A549 treated with CpdA at 1 μM for 4 hours (cell line): ENCODE data around the gene ECT2. TPM values are rescaled to one million over a fixed set of nuclear protein-coding genes. Genes with fewer than 3 reads are reported as not detected.

Experiments used
- total RNA-seq: library from RNA; stranded (reverse); fragments of 200-300 nt; extraction: Qiagen RNA extraction; gene quantifications from 5 replicates; pipeline ENCODE4 v1.2.3, GENCODE V29; 2022; ENCODE audit warnings: low read depth

ECT2 gene, protein sequence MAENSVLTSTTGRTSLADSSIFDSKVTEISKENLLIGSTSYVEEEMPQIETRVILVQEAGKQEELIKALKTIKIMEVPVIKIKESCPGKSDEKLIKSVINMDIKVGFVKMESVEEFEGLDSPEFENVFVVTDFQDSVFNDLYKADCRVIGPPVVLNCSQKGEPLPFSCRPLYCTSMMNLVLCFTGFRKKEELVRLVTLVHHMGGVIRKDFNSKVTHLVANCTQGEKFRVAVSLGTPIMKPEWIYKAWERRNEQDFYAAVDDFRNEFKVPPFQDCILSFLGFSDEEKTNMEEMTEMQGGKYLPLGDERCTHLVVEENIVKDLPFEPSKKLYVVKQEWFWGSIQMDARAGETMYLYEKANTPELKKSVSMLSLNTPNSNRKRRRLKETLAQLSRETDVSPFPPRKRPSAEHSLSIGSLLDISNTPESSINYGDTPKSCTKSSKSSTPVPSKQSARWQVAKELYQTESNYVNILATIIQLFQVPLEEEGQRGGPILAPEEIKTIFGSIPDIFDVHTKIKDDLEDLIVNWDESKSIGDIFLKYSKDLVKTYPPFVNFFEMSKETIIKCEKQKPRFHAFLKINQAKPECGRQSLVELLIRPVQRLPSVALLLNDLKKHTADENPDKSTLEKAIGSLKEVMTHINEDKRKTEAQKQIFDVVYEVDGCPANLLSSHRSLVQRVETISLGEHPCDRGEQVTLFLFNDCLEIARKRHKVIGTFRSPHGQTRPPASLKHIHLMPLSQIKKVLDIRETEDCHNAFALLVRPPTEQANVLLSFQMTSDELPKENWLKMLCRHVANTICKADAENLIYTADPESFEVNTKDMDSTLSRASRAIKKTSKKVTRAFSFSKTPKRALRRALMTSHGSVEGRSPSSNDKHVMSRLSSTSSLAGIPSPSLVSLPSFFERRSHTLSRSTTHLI
- total RNA-seq, result 77.0 to 105 TPM (median 82.2 TPM) in 5 replicates

DNA sequence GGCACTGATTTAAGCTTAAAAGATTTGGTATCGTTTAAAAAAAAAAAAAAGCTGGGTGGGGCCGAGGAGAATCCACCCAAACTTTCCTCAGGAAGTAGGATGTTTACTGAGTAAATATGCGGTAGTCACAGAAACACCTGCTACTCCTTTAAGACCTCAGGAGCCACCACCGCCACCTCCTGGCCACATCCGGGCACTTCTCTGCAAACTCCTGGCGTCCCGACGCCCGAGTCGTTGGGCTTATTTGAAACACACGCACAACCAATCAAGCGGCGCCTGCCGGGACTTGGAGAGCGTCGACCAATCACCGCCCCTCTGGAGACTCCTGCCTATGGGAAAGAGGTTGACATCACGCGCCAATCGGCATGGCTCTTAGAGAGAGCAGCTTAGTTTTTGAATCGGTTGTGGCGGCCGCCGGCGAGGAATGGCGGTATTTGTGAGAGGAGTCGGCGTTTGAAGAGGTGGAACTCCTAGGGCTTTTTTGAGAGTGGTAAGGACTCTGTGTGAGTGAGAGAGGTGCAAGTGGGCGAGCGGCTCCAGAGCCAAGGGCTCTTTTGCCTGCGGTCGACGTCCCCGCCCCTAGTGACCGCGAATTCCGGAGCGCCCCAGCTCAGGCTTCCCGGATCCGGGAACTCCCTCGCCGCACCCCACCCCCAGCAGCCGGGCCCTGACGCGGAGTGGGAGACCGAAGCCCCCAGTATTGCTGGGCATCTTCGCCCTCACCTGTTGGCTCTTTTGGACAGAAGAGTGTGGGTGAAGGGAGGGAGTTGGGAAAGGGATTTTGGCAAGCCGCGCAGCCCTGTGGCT, at the start of gene ECT2:
Gene ECT2 (plus strand): TSS at position 359 of the 807 bp plus-strand sequence. CDS start 3,805 bp downstream, outside the sequence.

DNA sequence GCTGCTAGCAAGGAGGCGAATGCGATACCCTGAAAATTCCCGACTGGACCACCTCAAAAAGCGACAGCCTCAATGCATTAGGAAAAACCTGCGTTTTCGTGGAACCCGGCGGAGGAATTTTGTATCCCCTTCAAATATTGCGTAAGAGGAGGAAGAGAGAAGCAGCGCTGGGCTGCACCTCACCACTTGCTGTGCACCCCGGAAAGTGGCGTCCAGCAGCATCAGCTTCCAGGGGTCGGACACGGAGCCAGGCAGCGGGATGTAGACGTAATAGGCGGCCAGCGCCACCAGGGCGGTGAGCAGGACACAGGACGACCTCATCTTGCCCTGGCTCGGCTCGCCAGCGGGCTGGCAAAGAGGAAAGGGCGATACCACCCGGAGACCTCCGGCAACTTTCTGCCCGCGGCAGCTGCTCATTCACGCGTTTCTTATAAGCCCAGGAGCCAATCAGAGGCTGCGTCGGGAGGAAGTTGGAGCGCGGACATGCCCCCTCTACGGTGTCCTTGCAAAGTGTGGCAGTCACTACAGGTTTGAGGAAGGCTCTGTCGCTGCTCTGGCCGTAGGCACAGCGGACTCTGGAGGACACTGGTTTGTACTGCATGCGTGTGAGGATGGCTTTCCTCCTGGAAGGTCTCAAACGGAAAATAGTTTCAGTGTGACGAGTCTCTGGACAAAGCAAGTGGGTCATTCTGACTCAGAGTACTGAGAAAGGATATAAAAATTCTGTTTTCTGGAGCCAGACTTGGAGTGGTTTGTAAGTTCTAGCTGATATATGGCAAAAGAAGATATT, 39.7 kb upstream of the ECT2 start, which contains the start of gene NCEH1:
Gene NCEH1 (minus strand): TSS at position 404 of the 790 bp plus-strand sequence. CDS start 83 bp downstream, at position 321.

Other genes with a start within 250 kb of the ECT2 start
- 0.10 to 0.21 TPM (median 0.10 TPM) in 3 of 5 replicates, not detected in the others for gene TNFSF10, start 227.3 kb upstream of the ECT2 start, total RNA-seq
- gene NCEH1, start 39.7 kb upstream of the ECT2 start, total RNA-seq, result 33.9 to 43.7 TPM (median 35.0 TPM) in 5 replicates